Superior temporal gyrus (tissue), 1 donor: Measurements from ENCODE around the gene MYCBP.
"Not testable (repeated sequence)": the region's sequence is repeated elsewhere in the genome, so short reads cannot be mapped to it uniquely, and the experiment has no call there.

Source experiments
- DNase-seq: peaks from one replicate; pipeline ENCODE4 v3.0.0-alpha.2; 2016; ENCODE audit errors: extremely low spot score

Gene MYCBP, protein sequence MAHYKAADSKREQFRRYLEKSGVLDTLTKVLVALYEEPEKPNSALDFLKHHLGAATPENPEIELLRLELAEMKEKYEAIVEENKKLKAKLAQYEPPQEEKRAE

DNA sequence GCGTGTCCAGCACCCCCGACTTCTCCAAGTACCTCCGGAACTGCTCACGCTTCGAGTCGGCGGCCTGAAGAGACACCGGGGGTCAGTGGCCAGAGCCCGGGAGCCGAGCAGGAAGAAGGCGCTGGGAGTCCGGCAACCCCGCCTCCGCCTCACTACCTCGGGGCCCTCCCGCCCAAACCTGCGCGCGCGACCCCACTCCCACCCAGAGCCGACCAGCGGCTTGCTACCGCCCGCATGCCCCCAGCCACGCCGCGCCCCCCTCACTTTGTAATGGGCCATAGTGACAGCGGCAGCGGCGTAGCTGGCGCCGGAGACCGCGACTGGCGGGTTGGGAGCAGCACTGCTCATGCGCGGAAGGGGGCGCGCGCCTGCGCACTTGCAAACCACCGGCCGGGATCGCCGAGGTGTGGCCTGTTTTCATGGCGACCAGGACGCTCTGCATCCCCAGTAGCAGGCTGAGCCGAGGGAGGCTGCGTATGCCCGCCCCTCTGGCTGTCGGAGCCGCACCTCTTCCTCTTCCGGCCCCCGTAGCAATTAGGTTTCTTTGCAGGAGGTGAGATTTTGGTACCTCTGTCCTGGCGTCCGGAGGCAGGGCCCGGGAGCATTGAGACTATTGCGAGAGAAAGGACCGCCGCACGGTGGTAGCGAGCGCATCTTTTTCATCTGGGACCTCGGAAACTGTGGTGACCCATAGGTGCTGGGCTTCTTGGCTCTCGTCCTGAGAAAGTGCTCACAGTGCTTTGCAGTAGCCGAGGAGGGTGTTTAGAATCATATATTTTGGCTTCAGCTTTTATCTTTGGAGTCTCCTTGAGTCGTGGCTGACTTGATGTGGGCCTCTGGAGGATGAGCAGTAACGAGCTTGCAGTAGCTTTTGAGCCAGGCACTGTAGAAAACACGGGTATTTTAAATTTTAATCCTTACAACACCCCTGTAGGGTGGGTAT, at the start of gene MYCBP:
TSS of gene MYCBP (minus strand) at position 322 of the 943 bp plus-strand sequence. CDS start at position 279, 43 bp downstream.
- peak; percentile 96 for DNase-seq

DNA sequence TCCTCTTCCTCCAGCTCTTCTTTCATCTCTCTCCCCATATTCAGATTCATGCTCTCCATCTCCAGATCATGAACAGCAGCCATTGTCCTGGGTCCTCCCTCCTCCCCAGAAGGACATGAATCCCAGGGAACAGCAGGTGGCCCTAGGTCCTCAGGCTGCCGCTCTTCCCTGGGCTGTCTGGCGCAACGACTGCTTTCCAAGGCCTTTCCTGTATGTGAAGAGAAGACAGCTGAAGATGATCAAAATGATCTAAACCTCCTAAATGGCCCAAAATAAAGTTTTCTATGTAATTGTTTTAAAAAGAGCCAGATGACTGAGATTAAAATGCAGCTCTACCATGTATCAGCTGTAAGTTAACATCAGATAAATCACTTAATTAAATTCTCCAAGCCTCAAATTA, 46.0 kb upstream of the MYCBP start:
- peak; percentile 80 for DNase-seq

DNA sequence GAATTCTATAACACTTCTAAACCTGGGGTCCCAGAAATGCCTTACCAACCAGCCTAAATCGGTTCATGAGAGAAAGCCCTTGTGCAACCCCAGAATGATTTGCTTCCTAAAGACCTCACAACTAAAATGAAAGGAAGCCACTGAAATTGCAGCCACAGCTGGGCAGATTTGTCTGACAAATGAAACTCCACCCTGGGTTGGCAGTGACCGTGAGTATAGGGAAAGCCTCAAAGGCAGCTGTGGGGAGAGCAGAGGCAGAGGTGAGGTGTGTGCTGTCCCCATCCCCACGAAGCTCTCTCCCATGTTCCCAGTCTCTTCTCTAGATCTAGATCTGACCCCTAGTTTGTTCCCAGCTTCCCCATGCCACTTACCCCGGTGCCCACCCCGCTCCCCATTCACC, 45.4 kb upstream of the MYCBP start:
- DNase-seq: no peak

DNA sequence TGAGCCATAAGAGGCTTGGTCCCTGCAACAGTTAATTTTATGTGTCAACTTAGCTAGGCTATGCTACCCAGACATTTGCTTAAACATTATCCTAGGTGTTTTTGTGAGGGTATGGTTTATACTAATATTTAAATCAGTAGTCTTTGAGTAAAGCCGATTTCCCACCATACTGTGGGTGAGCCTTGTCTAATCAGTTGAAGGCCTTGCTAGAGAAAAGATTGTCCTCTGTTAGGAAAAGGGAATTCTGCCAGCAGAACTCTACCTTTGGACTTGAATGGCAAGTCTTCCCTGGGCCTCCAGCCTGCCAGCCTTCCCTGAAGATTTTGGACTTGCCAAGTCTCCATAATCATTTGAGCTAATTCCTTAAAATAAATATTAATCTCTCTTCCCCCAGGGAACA, 44.6 kb upstream of the MYCBP start:
- DNase-seq: no peak

DNA sequence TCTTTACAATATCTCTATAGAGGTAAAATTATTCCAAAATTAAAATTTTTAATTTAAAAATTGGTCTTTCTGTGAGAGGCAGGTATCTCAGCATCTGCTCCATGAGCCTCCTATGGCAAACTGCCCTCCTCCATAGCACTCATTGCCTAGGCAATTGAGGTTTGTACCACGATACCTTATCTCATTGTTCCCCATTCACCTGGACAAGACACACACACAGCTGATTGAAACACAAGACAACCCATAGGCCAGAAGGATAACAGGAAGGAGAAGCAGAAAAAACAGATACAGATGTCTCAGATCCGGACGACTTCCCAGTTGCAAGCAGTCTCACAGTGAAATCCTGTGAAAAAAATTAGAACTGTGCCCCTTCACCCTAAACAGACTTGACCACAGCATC, 44.2 kb upstream of the MYCBP start:
- DNase-seq: no peak

DNA sequence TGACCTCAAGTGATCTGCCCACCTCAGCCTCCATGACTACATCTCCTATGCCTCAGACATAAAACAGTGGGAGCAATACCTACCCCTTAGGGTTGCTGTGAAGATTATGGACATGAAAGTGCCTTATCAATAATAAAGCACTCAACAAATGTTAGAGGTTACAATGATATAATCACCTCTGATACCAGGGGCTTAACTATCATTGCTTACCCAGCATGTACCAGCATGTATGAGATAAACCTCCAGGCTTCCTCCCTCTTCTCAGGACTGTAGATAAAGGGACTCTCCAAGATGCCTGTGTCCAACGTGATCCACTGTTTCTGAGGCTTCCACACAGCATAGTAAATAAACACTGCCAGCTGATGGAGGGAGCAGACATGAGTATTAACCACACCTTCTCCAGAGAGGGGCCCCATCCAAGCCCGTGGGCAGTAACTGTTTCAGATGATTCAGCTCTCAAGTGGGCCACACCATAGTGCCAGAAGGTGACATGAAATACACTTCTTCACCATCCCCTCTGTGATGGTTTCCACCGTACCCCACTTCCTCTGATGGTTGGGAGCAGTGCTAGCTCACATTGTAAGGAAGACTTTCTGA, 42.3 kb upstream of the MYCBP start:
- no peak for DNase-seq

DNA sequence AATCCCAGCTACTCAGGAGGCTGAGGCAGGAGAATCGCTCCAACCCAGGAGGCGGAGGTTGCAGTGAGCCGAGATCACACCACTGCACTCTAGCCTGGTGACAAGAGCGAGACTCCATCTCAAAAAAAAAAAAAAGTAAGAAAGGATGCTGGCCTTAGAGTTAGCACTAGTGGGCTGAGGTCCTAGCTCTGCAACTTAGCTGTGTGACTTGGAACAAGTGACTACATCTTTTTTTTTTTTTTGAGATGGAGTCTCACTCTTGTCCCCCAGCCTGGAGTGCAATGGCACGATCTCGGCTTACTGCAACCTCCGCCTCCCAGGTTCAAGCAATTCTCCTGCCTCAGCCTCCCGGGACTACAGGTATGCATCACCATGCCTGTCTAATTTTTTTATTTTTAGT, 41.8 kb upstream of the MYCBP start:
- not testable (repeated sequence) for DNase-seq

DNA sequence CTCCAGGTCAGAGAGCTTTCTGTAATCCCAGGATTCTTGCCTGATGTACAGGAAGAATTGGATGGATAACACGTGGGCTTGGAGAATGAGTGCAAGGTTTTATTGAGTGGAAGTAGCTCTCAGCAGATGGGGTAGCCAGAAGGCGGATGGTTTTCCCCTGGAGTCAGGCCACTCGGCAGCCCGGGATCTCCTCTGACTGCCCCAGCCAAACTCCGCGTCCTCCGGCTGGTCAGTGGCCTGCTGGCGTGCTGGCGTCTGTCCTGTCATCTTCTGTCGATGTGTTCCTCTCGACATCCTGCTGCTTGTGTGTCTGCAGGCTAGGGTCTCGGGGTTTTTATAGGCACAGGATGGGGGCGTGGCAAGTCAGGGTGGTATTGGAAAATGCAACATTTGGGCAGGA, 35.7 kb upstream of the MYCBP start:
- DNase-seq: no peak

DNA sequence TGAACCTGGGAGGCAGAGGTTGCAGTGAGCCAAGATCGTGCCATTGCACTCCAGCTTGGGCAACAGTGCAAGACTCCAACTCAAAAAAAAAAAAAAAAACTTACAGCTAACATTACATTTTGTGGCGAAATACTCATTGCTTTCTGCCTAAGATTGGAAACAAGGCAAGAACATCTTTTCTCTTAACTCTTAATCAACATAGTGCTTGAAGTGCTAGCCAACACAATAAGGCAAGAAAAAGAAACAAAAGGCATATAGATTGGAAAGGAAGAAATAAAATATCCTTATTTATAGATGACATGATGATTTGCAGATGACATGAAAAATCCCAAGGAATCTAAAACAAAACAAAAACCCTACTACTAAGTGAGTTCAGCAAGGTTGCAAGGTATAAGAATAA, 32.8 kb upstream of the MYCBP start:
- no peak for DNase-seq

DNA sequence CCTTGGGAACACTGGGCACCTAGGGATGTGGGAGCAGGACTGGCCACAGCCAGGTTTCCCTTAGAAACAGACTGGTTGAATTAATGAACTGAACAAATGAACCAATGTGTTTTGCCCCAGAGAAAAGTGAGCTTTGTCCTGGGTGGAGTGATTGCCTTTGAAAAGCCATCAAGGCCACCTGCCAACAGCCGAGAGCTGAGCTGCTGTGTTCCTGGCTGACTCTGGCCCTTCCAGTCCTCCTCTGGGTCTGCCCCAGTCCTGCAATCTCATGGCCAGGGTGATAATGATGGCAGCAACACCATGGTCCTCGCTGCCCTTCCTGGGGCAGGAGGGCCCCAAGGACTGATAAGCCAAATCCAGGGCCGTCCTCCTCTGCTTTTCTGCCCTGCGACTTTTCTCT, 26.4 kb upstream of the MYCBP start:
- DNase-seq: no peak

DNA sequence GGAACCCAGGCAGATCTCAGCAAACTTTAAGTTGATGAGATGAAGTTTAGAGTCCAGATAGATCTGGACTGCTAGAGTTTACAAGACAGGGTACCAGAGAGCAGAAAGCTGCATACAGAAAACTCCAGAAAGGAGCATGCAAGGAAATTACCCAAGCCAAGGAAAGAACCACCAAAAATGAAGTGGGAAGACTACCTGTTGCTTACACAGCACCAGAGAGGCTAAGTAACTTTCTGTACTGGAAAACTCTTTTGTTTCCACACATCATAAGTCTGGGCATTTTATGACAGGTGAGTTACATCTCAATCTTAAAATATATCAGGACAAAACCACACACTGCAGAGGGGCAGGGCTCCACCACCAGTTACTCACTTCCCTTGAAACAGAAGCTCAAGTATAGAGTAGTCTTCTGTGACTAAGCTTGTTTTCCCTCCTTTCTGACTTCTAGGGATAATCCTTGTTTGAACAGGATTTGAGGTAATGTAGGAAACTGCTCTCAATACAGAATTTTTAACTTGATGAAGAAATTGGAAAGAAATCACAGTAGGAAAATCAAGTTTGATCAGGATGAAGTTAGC, 25.6 kb upstream of the MYCBP start:
- DNase-seq: no peak

DNA sequence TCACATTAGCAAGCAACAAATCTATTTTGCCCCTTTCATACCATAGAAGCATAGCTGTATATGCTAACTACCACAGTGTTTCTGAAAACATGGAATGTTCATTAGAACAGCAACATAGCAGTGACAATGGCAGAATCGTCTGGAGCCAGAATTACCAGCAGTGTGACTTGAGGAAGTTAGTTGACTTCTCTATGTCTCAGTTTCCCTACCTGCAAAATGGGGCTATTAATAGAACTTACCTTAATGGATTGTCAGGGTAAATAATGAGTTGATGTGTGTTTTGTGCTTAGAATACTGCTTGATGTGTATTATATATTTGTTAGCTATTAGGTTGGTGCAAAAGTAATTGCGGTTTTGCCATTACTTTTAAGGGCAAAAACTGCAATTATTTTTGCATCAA, 23.0 kb upstream of the MYCBP start:
- DNase-seq: no peak

DNA sequence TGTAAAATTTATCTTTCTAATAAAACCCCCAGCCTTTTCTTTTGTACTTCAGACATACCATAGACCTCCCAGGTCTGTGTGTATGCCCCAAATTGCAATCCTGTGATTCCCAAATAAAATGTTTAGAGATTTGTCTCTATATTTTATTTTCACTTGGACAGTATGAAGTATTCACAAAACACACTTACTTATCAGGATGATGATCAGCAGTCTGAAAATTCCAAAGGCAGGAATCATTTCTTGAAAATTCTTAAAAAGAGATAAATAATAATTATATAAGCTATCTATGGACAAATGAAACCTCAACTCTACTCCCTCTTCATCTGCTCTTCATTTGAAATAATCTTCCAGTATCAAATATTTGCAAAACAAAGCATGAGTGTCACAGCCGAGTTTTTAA, 19.8 kb upstream of the MYCBP start:
- no peak for DNase-seq

DNA sequence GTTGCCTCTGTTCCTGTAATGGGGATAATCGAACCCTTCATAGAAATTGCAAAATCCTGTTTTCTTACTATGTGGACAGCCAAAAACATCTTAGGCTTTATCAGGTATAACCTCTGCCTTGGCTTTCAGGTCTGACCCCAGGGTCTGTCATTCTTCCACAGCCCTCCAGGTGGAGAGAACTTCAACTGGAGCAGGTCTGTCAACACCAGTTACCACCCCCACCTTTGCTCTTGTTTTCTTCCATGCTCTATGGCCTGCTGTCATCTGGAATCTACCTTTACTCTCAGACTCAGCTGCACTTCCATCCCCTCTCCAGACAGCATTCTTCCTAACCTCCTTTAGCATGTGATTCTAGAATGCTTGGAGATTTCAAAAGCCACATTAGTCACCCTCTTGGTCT, 18.6 kb upstream of the MYCBP start:
- no peak for DNase-seq

DNA sequence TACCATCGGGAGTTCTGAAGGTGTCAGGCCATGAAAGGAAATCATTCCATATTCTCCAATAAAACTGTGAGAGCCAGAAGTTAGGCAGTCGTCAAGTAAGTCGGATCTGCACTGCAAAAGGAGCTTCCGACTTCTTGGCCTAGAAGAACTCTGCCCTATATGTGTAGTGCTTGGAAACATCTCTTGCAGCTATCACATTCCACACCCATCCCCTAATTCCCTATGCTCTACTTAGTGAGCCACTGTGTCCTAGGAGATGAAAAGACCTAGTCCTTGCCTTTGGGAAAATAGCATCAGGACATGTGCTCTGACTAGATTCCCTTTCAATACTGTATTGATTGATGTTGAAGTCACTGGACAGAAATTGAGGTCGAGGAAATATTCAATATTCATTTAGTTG, 16.4 kb upstream of the MYCBP start:
- DNase-seq: no peak

DNA sequence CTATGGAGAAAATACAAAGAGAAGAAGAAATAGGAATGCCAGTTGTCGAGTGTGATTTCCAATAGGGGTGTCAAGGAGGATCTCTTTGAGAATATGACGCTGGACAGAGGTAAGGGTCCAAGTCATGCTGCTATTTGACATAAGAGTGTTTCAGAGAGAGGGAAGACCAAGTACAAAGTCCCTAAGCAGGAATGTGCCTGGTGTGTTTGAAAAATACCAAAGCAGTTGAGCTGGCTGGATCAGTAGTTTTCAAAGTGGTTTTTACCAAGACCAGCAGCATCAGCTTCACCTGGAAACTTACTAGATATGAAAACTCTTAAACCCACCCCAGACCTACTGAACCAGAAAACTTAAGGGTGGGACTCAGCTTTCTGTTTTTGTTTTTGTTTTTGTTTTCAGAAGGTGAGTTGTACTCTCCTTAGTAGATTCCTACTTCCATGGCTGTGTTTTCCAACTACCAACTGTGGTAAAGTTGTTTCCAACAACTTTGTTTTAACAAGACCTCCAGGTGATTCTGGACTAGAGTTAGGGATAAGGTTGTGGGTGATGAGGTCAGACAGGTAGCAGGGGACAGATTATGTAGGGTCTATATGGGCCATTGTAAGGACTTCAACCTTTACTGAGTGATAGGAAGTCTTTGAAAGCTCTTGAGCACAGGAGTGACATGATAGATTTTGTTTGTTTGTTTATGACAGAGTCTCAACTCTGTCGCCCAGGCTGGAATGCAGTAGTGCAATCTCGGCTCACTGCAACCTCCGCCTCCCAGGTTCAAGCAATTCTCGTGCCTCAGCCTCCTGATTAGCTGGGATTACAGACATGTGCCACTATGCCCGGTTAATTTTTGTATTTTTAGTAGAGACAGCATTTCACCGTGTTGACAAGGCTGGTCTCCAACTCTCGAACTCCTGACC, 15.5 kb upstream of the MYCBP start:
- no peak for DNase-seq

DNA sequence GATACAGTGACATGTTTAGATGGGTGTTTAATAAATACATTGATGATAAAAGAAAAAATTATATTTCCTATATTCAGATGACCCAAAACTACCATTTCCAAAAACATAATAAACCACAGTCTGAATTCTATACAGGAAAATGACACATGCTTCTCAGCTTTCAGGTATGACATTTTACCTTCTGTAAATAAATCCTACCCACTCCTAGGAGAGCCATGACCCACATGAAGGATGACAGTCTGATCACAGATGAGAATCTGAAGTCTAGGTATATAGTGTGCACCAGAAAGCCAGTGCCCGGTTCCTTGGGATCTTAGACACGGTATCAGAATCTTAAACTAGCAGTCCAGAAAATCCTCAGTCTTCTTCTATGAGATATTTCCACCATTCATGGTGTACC, 11.9 kb upstream of the MYCBP start:
- no peak for DNase-seq

DNA sequence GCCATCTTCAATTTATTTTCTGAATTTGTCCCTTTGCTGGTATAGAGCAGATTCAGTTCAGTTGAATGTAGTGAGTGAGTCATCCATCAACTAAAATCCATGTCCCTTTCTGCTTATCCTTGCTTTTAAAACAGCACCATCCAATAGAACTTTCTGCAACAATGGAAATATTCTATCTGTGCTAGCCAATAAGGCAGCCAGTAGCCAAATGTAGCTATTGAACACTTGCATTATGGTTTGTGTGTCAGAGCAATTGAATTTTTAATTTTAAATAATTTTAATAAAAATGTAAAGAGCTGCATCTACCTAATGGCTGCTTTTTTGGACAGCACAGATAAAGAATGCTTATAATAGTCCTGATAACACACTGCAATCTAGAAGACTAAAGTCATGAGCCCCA, 8.3 kb upstream of the MYCBP start, which contains the start of gene GJA9:
TSS of gene GJA9 (minus strand) at position 101 of the 400 bp plus-strand sequence. CDS start 5,489 bp downstream, outside the sequence.
- DNase-seq: no peak

DNA sequence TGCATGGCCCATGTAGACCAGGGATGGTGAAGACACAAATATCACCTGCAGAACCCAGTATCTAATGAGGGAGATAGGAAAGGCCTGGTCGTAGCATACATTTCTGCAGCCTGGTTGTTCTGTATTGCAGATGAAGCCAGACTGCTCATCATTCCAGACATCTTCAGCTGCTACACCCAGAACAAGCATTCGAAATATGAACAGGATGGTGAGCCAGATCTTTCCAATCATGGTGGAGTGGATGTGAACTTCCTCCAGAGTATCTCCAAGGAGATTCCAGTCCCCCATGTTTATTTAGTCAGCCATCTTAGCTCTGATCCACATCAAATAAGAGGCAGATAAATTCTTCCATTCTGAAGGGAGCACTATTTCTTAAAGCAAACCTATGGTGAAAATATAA, 2.7 kb upstream of the MYCBP start:
- DNase-seq: no peak

DNA sequence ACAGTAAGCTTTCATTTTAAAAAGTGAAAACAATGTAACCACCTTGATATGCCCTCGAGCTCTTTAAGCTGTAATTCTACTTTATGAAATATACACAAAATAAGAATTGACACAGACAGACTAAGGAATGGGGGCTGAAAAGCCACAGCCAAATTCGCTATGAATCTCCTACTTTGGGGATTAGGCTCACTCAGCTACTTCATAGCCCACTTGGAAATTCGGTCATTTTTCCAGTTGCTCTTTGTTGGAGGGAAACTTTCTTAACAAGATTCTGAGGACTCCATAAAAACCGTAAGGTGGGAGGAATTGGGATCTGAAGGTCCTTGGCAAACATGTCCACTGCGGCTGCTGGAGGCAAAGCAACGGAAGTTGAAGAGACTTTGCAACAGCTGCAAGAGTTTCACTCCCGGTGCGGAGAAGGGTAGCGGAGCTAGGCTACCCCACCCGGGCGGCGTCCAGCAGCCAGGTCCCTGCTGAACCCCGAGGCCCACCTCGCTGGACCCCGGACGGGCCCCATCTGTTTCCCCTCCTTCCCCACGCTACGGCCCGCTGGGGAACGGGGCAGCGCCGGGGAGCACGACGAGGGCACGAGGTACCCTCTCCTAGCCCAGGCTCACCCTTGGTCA, 634 bp downstream of the MYCBP start:
- DNase-seq: peak; percentile 17

DNA sequence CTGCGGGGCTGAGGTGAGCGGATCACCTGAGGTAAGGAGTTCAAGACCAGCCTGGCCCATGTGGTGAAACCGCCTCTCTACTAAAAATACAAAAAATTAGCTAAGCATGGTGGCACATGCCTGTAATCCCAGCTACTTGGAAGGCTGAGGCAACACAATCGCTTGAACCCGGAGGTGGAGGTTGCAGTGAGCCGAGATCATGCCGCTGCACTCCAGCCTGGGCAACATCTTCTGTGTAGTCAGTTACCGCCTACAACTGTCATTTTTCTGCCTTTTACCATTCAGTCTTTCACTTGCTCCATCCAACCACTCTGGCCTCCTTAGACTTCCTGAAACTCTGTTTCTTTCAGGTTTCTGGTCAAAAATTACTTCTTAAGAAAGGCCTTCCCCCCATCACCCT, 2.2 kb downstream of the MYCBP start:
- DNase-seq: no peak
